ENCODE measurements around the gene LRRC8D. TPM values are rescaled to one million over a fixed set of nuclear protein-coding genes. Genes with fewer than 3 reads are reported as not detected.
A peak's percentile ranks its signal among the peaks of the same experiment; 100 is the strongest.

Gene LRRC8D
- total RNA-seq, 2 donors from 2014 or later = 9.0 to 10.9 TPM

DNA sequence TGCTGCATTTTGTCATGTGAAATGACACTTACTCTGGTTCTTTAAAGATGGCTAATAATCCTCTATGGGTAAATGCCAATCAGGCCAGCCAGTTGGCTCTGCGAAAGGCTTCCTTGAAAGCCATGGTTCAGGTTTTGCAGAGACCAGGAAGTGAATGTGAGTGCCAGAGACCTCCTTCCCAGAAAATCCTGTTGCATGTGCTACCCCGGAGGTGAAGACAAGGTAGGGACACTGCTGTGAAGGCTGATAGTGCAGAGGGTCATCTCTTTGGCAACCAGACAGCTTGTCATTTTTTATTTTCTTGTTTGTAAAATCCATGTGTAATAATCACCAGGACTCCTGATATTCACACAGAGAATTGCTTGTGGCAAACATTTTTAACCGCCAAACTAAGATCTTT lies 18.7 kb downstream of the LRRC8D start:
- H3K27me3 ChIP-seq = no peaks in the 10 kb centered on the region
- no peaks in the 10 kb centered on the region for H3K9me3 ChIP-seq
- no peak overlapping the region for H3K27ac ChIP-seq
- TF ChIP-seq, protein P1, sequence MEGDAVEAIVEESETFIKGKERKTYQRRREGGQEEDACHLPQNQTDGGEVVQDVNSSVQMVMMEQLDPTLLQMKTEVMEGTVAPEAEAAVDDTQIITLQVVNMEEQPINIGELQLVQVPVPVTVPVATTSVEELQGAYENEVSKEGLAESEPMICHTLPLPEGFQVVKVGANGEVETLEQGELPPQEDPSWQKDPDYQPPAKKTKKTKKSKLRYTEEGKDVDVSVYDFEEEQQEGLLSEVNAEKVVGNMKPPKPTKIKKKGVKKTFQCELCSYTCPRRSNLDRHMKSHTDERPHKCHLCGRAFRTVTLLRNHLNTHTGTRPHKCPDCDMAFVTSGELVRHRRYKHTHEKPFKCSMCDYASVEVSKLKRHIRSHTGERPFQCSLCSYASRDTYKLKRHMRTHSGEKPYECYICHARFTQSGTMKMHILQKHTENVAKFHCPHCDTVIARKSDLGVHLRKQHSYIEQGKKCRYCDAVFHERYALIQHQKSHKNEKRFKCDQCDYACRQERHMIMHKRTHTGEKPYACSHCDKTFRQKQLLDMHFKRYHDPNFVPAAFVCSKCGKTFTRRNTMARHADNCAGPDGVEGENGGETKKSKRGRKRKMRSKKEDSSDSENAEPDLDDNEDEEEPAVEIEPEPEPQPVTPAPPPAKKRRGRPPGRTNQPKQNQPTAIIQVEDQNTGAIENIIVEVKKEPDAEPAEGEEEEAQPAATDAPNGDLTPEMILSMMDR (IDR thresholded peaks at IDR 0.05) = no peak
- no peak for DNase-seq (ENCODE audit: low spot score)
- H3K36me3 ChIP-seq = no peaks in the 10 kb centered on the region
- H3K4me1 ChIP-seq = peaks cover 0 to 35% of the 10 kb centered on the region in 2 donors
- no peak overlapping the region for H3K4me3 ChIP-seq

DNA sequence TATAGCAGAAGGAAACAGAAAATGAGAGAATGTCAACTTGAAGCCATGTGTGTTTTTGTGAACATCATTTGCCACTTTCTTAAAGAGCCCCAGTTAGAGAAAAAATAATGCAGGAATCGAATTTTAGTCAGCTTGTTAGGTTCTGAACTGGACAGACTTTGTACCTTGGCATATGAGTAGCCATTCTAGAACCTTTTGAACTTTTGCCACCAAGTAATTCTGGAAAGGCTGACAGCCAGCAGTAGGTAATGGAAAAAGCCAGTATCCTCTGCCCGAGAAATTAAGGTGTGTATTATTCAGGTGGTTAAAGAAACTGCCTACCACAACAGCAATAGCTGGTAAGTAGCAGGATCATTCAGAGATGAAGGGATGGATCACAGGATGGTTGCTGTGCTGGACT lies 20.7 kb downstream of the LRRC8D start:
- H3K36me3 ChIP-seq = no peaks in the 10 kb centered on the region
- no peak for DNase-seq (ENCODE audit: low spot score)
- no peak overlapping the region for H3K4me3 ChIP-seq
- H3K27me3 ChIP-seq = no peaks in the 10 kb centered on the region
- no peak overlapping the region for H3K27ac ChIP-seq
- TF ChIP-seq, protein P1 (IDR thresholded peaks at IDR 0.05) = no peak
- H3K4me1 ChIP-seq = peaks cover 0 to 21% of the 10 kb centered on the region in 2 donors
- H3K9me3 ChIP-seq = no peaks in the 10 kb centered on the region

DNA sequence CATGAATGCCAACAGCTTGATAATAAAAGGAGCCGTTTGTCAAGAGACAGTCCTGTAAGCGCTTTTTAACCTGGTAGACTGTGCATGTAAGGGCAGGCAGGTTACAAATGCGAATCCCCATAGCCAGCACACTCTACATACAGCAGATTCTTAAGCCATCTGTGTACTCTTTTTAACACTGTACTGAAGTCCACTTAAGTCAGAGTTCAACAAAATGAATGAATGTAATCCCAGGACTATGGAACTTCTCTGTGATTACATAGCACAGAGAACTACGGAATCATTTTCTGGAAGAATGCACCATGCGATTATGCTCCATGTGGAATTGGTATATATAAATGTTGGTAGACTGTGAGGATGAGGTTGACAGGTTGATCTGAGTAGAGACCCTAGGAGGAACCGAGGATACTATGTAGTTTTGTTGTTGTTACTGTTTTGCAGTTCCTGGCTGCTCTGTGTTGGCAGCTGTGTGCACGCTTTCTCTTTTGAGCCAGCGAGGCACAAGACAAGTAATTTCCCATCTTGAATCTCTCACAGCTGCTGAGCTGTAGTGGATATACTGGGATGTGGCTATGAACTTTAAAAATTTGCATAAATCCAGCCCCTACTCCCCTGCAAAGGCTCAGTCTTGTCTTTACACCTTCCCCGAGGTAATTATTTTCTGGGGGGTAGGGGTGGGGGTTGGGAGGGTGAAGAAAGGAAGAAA lies 21.9 kb downstream of the LRRC8D start:
- H3K27me3 ChIP-seq = no peaks in the 10 kb centered on the region
- no peaks in the 10 kb centered on the region for H3K36me3 ChIP-seq
- H3K9me3 ChIP-seq = no peaks in the 10 kb centered on the region
- TF ChIP-seq, protein P1 (IDR thresholded peaks at IDR 0.05) = no peak
- H3K4me3 ChIP-seq = peak overlapping the region; percentile 58 to 73
- peak overlapping the region; percentile 49 to 70 for H3K27ac ChIP-seq
- DNase-seq (ENCODE audit: low spot score) = no peak
- peaks cover 0 to 18% of the 10 kb centered on the region in 2 donors for H3K4me1 ChIP-seq

DNA sequence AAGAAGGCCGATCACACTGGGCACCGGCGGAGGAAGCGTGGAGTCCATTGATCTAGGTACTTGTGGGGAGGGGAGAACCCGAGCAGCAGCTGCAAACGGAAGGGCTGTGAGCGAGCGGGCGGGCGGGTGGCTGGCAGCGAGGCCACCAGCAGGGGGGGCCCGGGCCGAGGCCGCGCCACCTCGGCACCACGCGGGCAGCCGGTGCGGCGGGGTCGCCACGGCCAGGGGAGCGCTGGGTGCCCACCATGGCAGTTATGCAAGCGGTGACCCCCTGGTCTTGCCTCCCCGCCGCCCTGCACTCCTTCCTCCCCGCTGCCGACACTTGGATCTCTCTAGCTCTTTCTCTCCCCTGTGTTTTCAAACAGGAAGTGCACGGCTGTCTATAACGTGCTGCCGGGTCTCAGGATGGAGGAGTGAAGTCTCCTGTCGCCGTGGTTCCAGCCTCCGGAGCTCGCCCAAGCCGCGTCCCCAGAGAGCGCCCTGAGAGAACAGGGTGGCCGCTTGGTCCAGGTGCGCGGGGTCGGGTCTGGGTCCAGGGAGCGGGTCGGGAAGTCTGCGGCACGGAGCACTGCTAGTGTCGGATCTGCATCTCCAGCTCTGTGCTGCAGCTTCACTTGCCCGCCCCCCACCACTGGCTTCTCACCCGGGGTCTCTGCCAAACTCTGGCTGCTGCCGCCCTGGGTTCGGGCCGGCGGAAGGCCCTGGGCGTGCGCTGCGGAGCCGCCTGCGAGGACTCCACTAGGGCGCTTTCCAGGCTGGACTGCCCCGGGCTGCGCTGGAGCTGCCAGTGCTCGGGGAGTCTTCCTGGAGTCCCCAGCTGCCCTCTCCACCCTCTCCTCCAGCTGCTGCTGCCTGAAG lies 22.7 kb downstream of the LRRC8D start:
- peak overlapping the region; percentile 49 to 70 for H3K27ac ChIP-seq
- H3K4me3 ChIP-seq = peak overlapping the region; percentile 58 to 73
- H3K9me3 ChIP-seq = no peaks in the 10 kb centered on the region
- peak; percentile 65 for DNase-seq (ENCODE audit: low spot score)
- no peaks in the 10 kb centered on the region for H3K36me3 ChIP-seq
- H3K27me3 ChIP-seq = no peaks in the 10 kb centered on the region
- H3K4me1 ChIP-seq = peaks cover 0 to 18% of the 10 kb centered on the region in 2 donors
- TF ChIP-seq, protein P1 (IDR thresholded peaks at IDR 0.05) = peak; percentile 73 to 83

DNA sequence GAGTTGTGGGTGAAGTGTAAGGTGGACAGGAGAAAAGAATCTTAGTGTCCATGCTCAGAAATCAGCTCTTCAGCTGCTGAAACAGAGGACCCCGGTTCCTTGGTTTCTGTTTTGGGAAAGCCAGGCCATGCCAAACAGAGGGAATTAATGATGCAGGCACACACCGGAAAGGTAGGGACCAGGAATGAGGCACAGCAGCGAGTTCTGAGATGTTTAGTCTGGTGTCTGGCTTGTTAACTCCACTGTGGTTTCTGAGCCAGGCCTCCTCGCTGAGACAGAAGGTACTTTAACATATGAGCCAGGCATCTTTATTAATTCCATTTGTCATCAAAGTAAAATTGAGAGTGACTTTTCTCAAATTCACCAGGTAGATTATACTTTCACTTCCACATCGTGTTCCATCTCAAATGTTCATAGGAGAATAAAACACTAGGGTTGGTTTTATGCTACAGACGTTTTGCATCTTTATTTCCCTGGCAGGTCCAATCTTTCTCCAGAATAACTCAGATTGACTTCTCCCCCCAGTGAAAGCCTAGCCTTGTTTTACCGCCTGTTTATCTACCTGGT lies 23.5 kb downstream of the LRRC8D start:
- no peak for DNase-seq (ENCODE audit: low spot score)
- Histone ChIP-seq H3K9me3 (no peaks in the 10 kb centered on the region), H3K36me3 (no peaks in the 10 kb centered on the region), H3K4me3 (peak overlapping the region; percentile 58 to 73), H3K4me1 (peaks cover 0 to 18% of the 10 kb centered on the region in 2 donors), H3K27ac (peak overlapping the region; percentile 49 to 70), H3K27me3 (no peaks in the 10 kb centered on the region)
- TF ChIP-seq, protein P1 (IDR thresholded peaks at IDR 0.05) = no peak
